Stimulated activated CD8-positive, alpha-beta memory T cell treated with anti-CD3 and anti-CD28 coated beads, Interleukin-15, amount 100 ng/mL, for 24 hours (primary cell): Measurements from ENCODE around the gene CIRBP.

Experiments
- DNase-seq: peaks from one replicate; pipeline ENCODE4 v3.0.0-alpha.2; 2020; ENCODE audit warnings: low read depth

The CIRBP gene

DNA sequence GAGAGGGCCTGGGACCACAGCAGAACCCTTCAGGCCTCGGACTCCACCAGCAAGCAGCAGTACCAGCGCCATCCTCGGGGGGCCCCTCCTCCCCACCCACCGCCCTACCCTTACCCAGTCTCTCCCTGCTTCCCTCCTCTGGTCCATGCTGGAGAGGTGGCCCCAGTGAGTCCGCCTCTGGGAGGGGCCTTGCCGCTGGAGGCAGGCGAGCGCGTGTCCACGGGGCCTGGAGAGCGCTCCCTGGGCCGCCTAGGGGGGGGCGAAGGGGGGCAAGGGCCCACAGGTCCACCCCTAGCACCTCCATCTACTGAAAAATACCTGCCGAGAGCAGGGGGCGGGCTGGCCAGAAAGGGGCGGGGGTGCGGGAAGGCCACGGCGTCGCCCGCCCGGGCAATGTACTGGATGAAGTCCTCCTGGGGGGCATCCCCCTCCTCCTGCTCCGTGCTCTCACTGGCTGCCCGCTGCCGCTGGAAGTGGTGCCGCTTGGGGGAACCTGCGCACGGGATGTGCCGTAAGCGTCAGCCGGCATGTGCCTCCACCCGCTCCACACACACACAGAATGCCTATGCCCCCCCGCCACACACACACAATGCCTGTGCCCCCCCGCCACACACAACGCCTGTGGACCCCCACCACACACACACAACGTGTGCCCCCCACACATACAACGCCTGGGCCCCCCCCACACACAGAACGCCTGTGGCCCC, 38.2 kb upstream of the CIRBP start:
- DNase-seq: no peak

DNA sequence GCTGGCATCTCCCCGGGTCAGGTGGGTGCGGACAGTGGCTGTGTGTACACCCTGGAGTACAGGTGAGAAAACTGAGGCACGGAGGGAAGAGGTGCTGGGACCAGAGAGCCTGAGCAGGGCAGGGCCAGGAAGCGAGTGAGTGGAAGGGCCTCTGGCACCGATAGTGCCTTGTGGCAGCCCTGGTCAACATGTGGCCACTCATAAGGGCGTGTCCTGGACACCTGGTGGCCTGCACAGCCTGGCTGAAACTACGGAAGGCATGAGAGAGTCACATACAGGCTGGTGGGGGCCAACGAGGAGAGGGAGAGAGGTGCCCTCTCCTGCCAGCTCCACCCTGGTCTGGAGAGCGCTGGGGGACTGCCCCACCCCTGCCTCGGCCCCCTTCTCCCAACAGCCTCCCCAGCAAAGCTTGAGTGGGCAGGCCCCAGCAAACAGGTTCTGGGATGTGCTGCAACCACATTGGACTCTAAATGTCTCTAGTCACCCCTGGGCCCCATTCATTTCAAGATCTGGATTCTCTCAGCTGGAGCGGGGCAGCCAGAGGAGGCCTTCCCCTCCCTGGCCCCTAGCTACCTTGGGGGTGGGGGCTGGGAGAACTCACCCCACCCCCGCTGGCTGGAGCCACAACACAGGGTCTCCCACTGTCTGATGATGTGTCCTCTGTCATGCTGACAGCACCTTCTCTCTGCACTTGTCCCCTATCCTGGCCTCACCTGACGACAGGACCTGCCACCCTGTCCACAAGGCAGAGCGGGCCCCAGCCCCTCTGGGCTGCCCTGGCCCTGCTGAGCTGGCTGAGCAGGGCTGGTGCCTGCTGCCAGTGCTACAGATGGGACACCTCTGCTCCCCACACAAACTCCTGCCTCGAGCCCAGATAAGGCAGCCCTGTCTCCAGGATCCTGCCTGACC, 37.1 kb upstream of the CIRBP start:
- no peak for DNase-seq

DNA sequence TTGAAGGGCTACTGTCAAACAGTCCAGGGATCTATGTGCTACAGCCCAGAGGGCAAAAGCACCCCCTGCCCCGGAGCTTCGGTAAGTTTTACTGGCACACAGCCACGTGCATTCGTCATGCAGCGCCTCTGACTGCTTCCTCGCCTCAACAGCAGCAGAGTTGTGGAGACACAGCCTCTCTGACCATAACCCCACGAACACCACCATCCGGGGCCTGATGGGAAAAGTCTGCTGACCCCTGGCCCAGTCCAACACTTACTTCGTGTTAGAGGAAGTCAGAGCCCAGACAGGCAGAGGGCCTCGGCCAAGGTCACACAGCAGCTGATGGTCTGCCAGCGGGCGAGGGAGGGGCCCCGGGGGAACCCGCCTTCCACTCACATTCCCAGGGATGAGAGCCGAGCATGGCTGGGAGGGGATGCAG, 36.5 kb upstream of the CIRBP start:
- no peak for DNase-seq

- DNase-seq: no peak
These were observed 35.9 kb upstream of the CIRBP start for GRCh38 chr19:1233115-1233667.

- DNase-seq: no peak
These were observed 34.8 kb upstream of the CIRBP start for GRCh38 chr19:1234051-1234954.

- DNase-seq: no peak
These were observed 34.2 kb upstream of the CIRBP start for GRCh38 chr19:1234955-1235380.

- no peak for DNase-seq
These were observed 33.2 kb upstream of the CIRBP start for GRCh38 chr19:1235625-1236538.

DNA sequence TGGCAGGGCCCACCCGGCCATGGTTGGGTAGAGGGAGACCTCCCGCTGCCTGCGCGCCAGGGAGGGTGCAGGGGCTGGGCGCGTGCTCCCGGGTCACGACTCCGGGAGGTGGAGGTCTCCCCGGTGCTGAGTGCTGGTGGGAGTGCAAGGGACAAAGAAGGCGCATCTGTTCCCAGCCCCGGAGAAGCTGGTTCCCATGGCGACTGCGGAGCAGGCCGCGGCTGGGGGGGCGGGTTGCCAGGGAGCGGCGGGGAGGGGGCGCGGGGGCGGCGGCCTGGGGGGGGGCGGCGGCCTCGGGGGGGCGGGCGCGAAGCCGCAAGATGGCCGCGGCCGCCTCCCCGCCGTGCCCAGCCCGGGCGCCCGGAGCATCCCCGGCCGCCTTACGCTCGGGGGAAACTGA, 32.6 kb upstream of the CIRBP start:
- DNase-seq: no peak

GRCh38 chr19:1237027-1237659, 32.0 kb upstream of the CIRBP start:
- DNase-seq: no peak

GRCh38 chr19:1237754-1238368, 31.3 kb upstream of the CIRBP start, which contains the start of gene CBARP:
Gene CBARP, minus strand, starts transcription at chr19:1238005. Its CDS starts 1,905 bp downstream, at chr19:1236100.
- no peak for DNase-seq

DNA sequence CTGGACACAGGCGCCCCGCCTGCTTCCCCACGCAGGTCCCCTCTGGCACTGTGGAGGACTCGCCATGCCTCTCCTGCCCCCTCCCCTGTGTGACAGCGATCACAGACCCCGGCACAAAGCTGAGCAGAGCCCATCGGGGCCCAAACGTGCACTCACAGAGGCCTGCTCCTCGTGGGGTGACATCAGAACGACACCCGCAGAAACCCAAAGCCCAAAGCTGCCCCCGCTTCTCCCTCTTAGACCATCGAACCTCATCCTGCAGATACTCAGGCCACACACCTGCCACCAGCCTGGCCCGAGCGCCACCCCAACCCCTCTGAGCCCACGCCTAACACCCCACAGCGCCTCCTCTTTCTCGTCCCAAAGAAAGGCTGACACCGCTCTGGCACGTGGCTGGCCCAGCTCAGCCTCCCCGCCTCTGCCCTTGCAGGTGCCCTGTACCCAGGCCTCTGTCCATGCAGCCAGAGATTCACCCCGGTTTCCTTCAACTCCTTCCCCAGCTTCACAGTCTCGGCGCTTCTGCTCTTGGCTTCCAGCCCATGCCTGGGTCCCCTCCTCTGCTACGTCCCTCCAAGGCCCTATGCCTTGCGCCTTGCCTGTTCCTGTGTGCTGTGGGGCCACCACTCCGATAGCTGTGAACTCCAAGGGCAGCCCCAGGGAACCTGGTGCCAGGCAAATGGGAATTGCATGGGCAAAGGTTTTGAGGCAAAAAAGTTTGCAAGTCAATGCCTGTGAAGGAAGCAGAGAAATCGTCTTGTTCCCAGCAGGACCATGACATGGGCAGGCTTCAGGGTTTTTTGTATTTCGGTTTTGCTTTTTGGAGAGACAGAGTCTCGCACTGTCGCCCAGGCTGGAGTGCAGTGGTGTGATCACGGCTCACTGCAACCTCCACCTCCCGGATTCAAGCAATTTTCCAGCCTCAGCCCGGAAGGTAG, 30.5 kb upstream of the CIRBP start:
- no peak for DNase-seq

DNA sequence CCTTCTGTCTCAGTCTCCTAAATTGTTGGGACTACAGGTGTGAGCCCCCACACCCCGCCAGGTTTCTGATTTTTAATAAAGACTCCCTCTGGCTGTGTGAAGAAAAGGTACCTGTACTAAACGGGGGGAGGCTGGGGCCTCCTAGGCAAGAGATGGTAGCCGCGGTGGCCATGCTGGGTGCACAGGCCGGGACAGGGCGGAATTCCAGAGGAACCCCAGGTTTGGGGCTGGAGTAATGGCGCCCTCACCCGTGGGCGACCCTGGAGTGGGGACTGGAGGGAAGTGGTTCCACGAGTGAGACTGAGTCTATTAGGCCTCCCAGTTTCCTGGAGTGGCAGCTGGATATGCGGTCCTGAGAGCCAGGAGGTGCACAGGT, 29.7 kb upstream of the CIRBP start:
- no peak for DNase-seq

DNA sequence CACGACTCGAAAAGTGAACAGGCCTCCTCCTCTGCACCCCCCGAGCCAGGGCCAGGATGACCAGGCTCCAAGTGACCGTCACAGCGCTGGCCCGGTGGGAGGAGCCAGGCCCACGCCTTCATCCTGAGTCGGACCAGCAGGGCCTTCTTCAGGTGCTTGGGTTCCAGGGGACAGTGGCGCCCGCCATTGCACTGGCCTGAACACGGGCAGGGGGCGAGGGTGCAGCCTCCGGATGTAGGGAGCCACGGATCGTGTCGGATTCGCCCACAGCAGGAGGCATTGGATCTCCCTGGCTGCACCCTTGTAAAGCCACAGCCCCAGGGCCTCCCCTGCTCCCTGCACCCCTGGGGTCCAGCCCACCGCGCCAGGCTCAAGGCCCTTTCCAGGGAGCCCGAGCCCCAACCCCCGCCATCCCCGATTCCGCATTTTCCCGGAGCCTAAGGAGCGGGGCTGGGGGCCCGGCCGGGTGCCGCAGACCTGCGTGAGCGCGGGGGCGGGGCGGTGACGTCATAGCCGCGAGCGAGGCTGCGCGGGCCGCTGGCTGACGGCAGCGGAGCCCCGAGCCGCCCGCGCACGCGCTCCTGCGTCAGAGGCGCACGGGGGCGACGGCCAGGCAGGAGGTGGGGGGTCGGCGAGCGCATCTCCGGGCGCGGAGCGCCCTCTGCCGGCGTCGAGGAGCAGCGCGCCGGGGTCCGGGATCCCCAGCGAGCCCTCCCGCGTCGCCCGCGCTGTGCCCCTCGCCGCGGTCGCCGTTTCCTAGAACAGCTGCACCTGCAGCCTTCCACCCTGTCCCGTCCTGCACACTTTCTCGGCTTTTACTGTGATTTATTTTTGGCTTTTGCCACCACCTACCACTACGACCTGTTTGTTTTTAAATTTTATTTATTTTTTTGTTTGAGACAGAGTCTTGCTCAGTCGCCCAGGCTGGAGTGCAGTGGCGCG, 29.1 kb upstream of the CIRBP start:
- peak; percentile 91 for DNase-seq

GRCh38 chr19:1240925-1241324, 28.2 kb upstream of the CIRBP start:
- no peak for DNase-seq

GRCh38 chr19:1241417-1242095, 27.6 kb upstream of the CIRBP start, which contains the start of gene ATP5F1D:
Gene ATP5F1D, plus strand, starts transcription at chr19:1241751. Its CDS starts 100 bp downstream, at chr19:1241851.
- peak; percentile 79 for DNase-seq

- DNase-seq: no peak
These were observed 25.1 kb upstream of the CIRBP start for GRCh38 chr19:1243768-1244692.
